Endothelial cell of umbilical vein (primary cell): ENCODE measurements around the gene MAPK13. TPM values are rescaled to one million over a fixed set of nuclear protein-coding genes. Genes with fewer than 3 reads are reported as not detected.

ENCODE experiments used
- BruUV-seq: library from RNA; stranded (reverse); fragments of 400-500 nt; replicated peaks from 2 replicates; lab custom pipeline; 2021; lab: Mats Ljungman, UMichigan
- CTCF ChIA-PET: fragments of 300-600, 350-600 bp; sonication (Branson Sonifier 250); formaldehyde crosslinking; loops from one replicate; lab custom pipeline; 2021; ENCODE audit warnings: antibody characterized with exemption, inconsistent platforms; lab: Charles Lee
- POLR2A ChIA-PET: fragments of 300-600, 350-600 bp; sonication (Branson Sonifier 250); formaldehyde crosslinking; loops from one replicate; lab custom pipeline; 2021; ENCODE audit warnings: antibody characterized with exemption, inconsistent platforms; lab: Charles Lee
- DNase-seq: peaks from one replicate; pipeline ENCODE4 v3.0.0-alpha.2; 2011; ENCODE audit warnings: low read depth, low spot score
- FAIRE-seq: peaks from 2 replicates; lab custom pipeline; 2011; peaks lifted over from hg19 to GRCh38; lab: Jason Lieb, UNC
- H2AFZ ChIP-seq: 2 replicates; pipeline ENCODE4 v1.6.0; 2012; ENCODE audit warnings: low read depth, low read length, control low read depth, inconsistent platforms
- H3K27ac ChIP-seq: 2 replicates; pipeline ENCODE4 v1.5.1; 2011; ENCODE audit warnings: low read depth, mild to moderate bottlenecking, control low read depth, low read length, moderate library complexity; ENCODE audit not compliant: insufficient read depth
- H3K27me3 ChIP-seq, 2 experiments: 2 replicates each; pipeline versions ENCODE4 v1.6.0 to v1.6.1; 2011; ENCODE audit warnings: low read length in 2 of 2, mixed read lengths in 1 of 2; ENCODE audit not compliant: control insufficient read depth in 2 of 2, insufficient read depth in 2 of 2
- H3K36me3 ChIP-seq, 2 experiments: 2 replicates in 1 of 2; 3 replicates in 1 of 2; pipeline ENCODE4 v1.5.1; 2011; ENCODE audit warnings: low read length in 2 of 2, mild to moderate bottlenecking in 1 of 2, moderate library complexity in 1 of 2; ENCODE audit not compliant: control insufficient read depth in 2 of 2, insufficient read depth in 2 of 2; ENCODE audit errors: extremely low read depth in 1 of 2
- H3K4me1 ChIP-seq: 3 replicates; pipeline ENCODE4 v1.5.1; 2011; ENCODE audit warnings: mild to moderate bottlenecking, low read length; ENCODE audit not compliant: control insufficient read depth, insufficient read depth; ENCODE audit errors: extremely low read depth
- H3K4me2 ChIP-seq: 2 replicates; pipeline ENCODE4 v1.6.1; 2011; ENCODE audit warnings: low read length, control low read depth, mixed read lengths; ENCODE audit not compliant: insufficient read depth
- H3K4me3 ChIP-seq, 3 experiments: fragments of 200-600 bp in 1 of 3; sonication (generic), shearing (Covaris generic) in 1 of 3; replicated peaks in 1 of 3; 2 replicates each; pipeline ENCODE4 v1.5.1; 2011 to 2016; ENCODE audit warnings: control low read depth in 3 of 3, low read length in 3 of 3, mild to moderate bottlenecking in 2 of 3, inconsistent platforms in 1 of 3, low read depth in 1 of 3, moderate library complexity in 1 of 3; ENCODE audit not compliant: insufficient read depth in 1 of 3
- H3K79me2 ChIP-seq: 2 replicates; pipeline ENCODE4 v1.6.0; 2012; ENCODE audit warnings: low read length, inconsistent platforms; ENCODE audit not compliant: control insufficient read depth, insufficient read depth
- H3K9ac ChIP-seq: replicated peaks from 2 replicates; pipeline ENCODE3; 2011; ENCODE audit warnings: low read length, control low read depth; ENCODE audit not compliant: insufficient read depth; ENCODE audit errors: extremely low read depth
- H3K9me1 ChIP-seq: replicated peaks from 3 replicates; pipeline ENCODE4 v1.6.0; 2011; ENCODE audit warnings: mild to moderate bottlenecking, low read length; ENCODE audit not compliant: control insufficient read depth, insufficient read depth; ENCODE audit errors: extremely low read depth
- H3K9me3 ChIP-seq: replicated peaks from 2 replicates; pipeline ENCODE4 v1.5.1; 2012; ENCODE audit warnings: low read length, inconsistent platforms; ENCODE audit not compliant: control insufficient read depth, insufficient read depth
- H4K20me1 ChIP-seq: replicated peaks from 2 replicates; pipeline ENCODE3; 2011; ENCODE audit warnings: mild to moderate bottlenecking, low read length; ENCODE audit not compliant: control insufficient read depth, insufficient read depth; ENCODE audit errors: extremely low read depth
- EZH2 ChIP-seq: IDR thresholded peaks from 2 replicates; pipeline ENCODE4 v1.6.1; 2012; ENCODE audit warnings: borderline replicate concordance, low read depth, mild to moderate bottlenecking, moderate library complexity, low read length, inconsistent platforms; ENCODE audit not compliant: severe bottlenecking
- FOS ChIP-seq: IDR thresholded peaks from 2 replicates; pipeline ENCODE4 v1.6.1; 2011; ENCODE audit warnings: mild to moderate bottlenecking, low read length, moderate library complexity, borderline replicate concordance; ENCODE audit not compliant: insufficient read depth
- GATA2 ChIP-seq: IDR thresholded peaks from 2 replicates; pipeline ENCODE4 v1.7.0; 2011; ENCODE audit warnings: low read depth, mild to moderate bottlenecking, moderate library complexity, mixed read lengths, low read length; ENCODE audit not compliant: insufficient read length, insufficient read depth
- JUN ChIP-seq: IDR thresholded peaks from 2 replicates; pipeline ENCODE4 v1.6.1; 2011; ENCODE audit warnings: borderline replicate concordance, low read depth; ENCODE audit not compliant: insufficient read length, insufficient read depth
- MYC ChIP-seq: IDR thresholded peaks from one replicate; pipeline ENCODE4 v1.6.1; 2011; ENCODE audit warnings: mild to moderate bottlenecking, low read depth, low read length
- POLR2A ChIP-seq: IDR thresholded peaks from 2 replicates; pipeline ENCODE4 v1.6.1; 2012; ENCODE audit warnings: low read depth, mild to moderate bottlenecking, control low read depth, low read length
- POLR2AphosphoS5 ChIP-seq: IDR thresholded peaks from 2 replicates; pipeline ENCODE4 v1.6.1; 2012; ENCODE audit warnings: low read depth, mild to moderate bottlenecking, control low read depth, low read length, moderate library complexity; ENCODE audit not compliant: insufficient read depth
- dilution Hi-C: fragments of 300-500 bp; cut with MboI; formaldehyde crosslinking; loops from one replicate; pipeline ENCODE4 v1.15.0; 2019; ENCODE audit warnings: low sequenced_read_pairs; ENCODE audit not compliant: extremely low pct_ligation_motif_present
- intact Hi-C: fragments of 100-400 bp; cut with micrococcal nuclease; formaldehyde crosslinking; loops from one replicate; pipeline ENCODE4 v1.10.0; 2022
- polyA plus RNA-seq, 4 experiments: library from polyadenylated mRNA; depleted of rRNA in 3 of 4; stranded (reverse) in 3 of 4; unstranded in 1 of 4; fragments of >200 nt; gene quantifications; 2 replicates each; pipeline versions ENCODE4 v1.2.1 to v1.2.3, GENCODE V29; 2011 to 2012; ENCODE audit warnings: missing spikeins in 1 of 4
- total RNA-seq: library from RNA; stranded (reverse); gene quantifications from 2 replicates; pipeline ENCODE4 v1.2.3, GENCODE V29; 2021
- TF ChIP-seq, protein P1 (sequence below), 2 donors: IDR thresholded peaks; 1 replicate in 1 of 2; 2 replicates in 1 of 2; pipeline ENCODE4 v1.5.1; 2011; ENCODE audit warnings: low read length in 2 of 2, mild to moderate bottlenecking in 2 of 2, moderate library complexity in 2 of 2, control low read depth in 1 of 2, inconsistent platforms in 1 of 2, low read depth in 1 of 2; ENCODE audit not compliant: insufficient read depth in 1 of 2; ENCODE audit errors: extremely low read depth in 1 of 2
- TF ChIP-seq, protein P2 (sequence below): IDR thresholded peaks from 2 replicates; pipeline ENCODE4 v1.6.1; 2011; ENCODE audit not compliant: insufficient read depth, insufficient read length

Gene MAPK13
- total and polyA plus RNA-seq, 2 donors (not counting 3 experiments of a cell fraction or from before 2014, with no cell fraction given), result 9.0 to 11.6 TPM

DNA sequence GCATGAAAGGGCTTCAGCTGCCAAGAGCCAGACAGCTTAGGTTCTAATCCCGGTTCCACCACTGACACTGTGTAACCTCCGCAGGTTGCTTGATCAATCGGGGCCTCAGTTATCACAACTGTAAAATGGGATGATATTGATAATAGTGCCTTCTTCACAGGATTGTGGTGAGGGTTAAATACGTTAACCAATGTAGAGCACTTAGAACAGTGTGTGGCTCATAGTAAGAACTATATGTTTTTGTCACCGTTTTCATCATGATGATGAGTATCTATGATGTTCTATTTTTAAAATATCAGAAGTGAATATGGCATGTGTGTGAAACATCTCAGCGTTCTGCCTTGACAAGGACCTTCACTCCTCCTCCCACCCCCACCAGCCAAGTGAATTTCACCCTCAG, 10.3 kb upstream of the MAPK13 start:
- no TSS peak for BruUV-seq
- POLR2A ChIA-PET, result no interaction called here
- no peak overlapping the region for H3K27ac ChIP-seq
- H2AFZ ChIP-seq, result no peak overlapping the region
- dilution Hi-C loops, result no loop called here
- no peaks in the 10 kb centered on the region for H3K9me1 ChIP-seq
- no peaks in the 10 kb centered on the region for H3K27me3 ChIP-seq
- CTCF ChIA-PET, result interaction anchor here (1.2 to 1.3 kb wide), 3 partner anchors 91 to 245 kb away, joined by 3 to 4 read pairs (median 3); no protein-coding TSS in a partner anchor
- no peak for DNase-seq
- H3K4me3 ChIP-seq, result no peak overlapping the region
- H3K4me1 ChIP-seq, result peaks cover 15% of the 10 kb centered on the region
- H3K9me3 ChIP-seq, result no peaks in the 10 kb centered on the region
- H4K20me1 ChIP-seq, result no peaks in the 10 kb centered on the region
- no peak for FAIRE-seq
- no peaks in the 10 kb centered on the region for H3K79me2 ChIP-seq
- H3K9ac ChIP-seq, result no peak overlapping the region
- TF ChIP-seq GATA2 (no peak), EZH2 (no peak), FOS (no peak)
- intact Hi-C loops, result no loop called here
- H3K36me3 ChIP-seq, result no peaks in the 10 kb centered on the region
- no peak overlapping the region for H3K4me2 ChIP-seq

DNA sequence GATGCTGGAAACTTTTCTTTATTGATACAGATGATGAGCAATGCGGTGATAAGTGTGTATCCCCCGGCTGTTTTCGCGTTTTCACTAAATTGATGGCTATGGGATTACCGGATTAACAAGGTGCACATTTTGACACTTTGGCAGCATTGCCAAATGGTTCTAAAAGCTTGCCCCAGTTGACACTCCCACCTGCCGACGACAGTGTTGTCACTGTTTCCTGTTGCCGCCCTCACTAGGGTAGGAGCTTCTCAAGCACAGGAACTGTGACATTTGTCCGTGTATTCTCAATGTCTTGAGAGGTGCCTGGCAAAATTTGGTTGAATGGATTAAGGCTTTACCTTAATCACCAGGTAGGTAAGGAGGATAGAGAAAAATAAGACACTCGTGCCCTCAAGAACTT, 9.8 kb upstream of the MAPK13 start:
- POLR2A ChIA-PET, result interaction anchor here (1.9 kb wide), 1 partner anchor 11 kb away, joined by 8 read pairs; no protein-coding TSS in a partner anchor
- H3K9me3 ChIP-seq, result no peaks in the 10 kb centered on the region
- H3K4me2 ChIP-seq, result no peak overlapping the region
- no peaks in the 10 kb centered on the region for H3K9me1 ChIP-seq
- DNase-seq (no peak), FAIRE-seq (no peak)
- H3K4me1 ChIP-seq, result peaks cover 15% of the 10 kb centered on the region
- CTCF ChIA-PET, result interaction anchor here (0.9 to 3.9 kb wide), 10 partner anchors 11 to 244 kb away, joined by 3 to 25 read pairs (median 4); no protein-coding TSS in a partner anchor
- dilution Hi-C loops (no loop called here), intact Hi-C loops (no loop called here)
- no peak overlapping the region for H3K4me3 ChIP-seq
- no peak overlapping the region for H3K9ac ChIP-seq
- no peak for TF ChIP-seq POLR2AphosphoS5
- TF ChIP-seq FOS, result no peak
- TF ChIP-seq, protein P1, sequence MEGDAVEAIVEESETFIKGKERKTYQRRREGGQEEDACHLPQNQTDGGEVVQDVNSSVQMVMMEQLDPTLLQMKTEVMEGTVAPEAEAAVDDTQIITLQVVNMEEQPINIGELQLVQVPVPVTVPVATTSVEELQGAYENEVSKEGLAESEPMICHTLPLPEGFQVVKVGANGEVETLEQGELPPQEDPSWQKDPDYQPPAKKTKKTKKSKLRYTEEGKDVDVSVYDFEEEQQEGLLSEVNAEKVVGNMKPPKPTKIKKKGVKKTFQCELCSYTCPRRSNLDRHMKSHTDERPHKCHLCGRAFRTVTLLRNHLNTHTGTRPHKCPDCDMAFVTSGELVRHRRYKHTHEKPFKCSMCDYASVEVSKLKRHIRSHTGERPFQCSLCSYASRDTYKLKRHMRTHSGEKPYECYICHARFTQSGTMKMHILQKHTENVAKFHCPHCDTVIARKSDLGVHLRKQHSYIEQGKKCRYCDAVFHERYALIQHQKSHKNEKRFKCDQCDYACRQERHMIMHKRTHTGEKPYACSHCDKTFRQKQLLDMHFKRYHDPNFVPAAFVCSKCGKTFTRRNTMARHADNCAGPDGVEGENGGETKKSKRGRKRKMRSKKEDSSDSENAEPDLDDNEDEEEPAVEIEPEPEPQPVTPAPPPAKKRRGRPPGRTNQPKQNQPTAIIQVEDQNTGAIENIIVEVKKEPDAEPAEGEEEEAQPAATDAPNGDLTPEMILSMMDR (IDR thresholded peaks at IDR 0.05; ENCODE audit: extremely low read depth in 1 of 2, insufficient read depth in 1 of 2, low read depth in 1 of 2, low read length in 2 of 2), result no peak
- TF ChIP-seq MYC, result no peak
- TF ChIP-seq, protein P2, sequence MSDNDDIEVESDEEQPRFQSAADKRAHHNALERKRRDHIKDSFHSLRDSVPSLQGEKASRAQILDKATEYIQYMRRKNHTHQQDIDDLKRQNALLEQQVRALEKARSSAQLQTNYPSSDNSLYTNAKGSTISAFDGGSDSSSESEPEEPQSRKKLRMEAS, result no peak
- TF ChIP-seq EZH2, result no peak
- TF ChIP-seq POLR2A, result no peak
- no peak for TF ChIP-seq JUN
- TF ChIP-seq GATA2, result no peak
- H3K79me2 ChIP-seq, result no peaks in the 10 kb centered on the region
- no peak overlapping the region for H2AFZ ChIP-seq
- H3K27me3 ChIP-seq, result no peaks in the 10 kb centered on the region
- H3K36me3 ChIP-seq, result no peaks in the 10 kb centered on the region
- H4K20me1 ChIP-seq, result no peaks in the 10 kb centered on the region
- no peak overlapping the region for H3K27ac ChIP-seq
- BruUV-seq, result no TSS peak
